Keratinocyte (primary cell): ENCODE results near the gene TMEM138.

ENCODE experiments used
- EZH2 ChIP-seq: IDR thresholded peaks from one replicate; pipeline ENCODE4 v1.6.1; 2012; ENCODE audit warnings: inconsistent platforms, mild to moderate bottlenecking, low read length, moderate library complexity
- TF ChIP-seq, protein P1 (sequence below), 3 experiments: IDR thresholded peaks in 1 of 3; conservative IDR thresholded peaks in 1 of 3; optimal IDR thresholded peaks in 1 of 3; 2 replicates in 2 of 3; 3 replicates in 1 of 3; pipeline versions ENCODE3 to v1.5.1; 2011; ENCODE audit warnings: low read length in 3 of 3, mild to moderate bottlenecking in 3 of 3, moderate library complexity in 2 of 3, control low read depth in 1 of 3, inconsistent platforms in 1 of 3; ENCODE audit not compliant: insufficient read depth in 2 of 3; ENCODE audit errors: extremely low read depth in 1 of 3

DNA sequence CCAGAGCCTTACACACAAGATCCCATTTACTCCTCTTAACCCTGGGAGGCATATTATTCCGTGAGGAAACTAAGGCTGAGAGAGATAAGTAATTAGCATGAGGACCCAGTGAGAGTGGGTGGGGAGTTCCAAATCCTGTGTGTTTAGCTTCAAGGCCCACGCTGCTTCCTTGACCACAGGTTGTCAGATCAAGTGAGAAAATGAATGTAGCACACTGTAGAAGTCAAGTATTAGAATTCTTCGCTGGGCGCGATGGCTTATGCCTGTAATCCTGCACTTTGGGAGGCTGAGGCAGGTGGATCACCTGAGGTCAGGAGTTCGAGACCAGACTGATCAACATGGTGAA, 4.3 kb upstream of the TMEM138 start:
- TF ChIP-seq, protein P1, sequence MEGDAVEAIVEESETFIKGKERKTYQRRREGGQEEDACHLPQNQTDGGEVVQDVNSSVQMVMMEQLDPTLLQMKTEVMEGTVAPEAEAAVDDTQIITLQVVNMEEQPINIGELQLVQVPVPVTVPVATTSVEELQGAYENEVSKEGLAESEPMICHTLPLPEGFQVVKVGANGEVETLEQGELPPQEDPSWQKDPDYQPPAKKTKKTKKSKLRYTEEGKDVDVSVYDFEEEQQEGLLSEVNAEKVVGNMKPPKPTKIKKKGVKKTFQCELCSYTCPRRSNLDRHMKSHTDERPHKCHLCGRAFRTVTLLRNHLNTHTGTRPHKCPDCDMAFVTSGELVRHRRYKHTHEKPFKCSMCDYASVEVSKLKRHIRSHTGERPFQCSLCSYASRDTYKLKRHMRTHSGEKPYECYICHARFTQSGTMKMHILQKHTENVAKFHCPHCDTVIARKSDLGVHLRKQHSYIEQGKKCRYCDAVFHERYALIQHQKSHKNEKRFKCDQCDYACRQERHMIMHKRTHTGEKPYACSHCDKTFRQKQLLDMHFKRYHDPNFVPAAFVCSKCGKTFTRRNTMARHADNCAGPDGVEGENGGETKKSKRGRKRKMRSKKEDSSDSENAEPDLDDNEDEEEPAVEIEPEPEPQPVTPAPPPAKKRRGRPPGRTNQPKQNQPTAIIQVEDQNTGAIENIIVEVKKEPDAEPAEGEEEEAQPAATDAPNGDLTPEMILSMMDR (optimal IDR thresholded peaks at IDR 0.05 in 1 of 3, IDR thresholded peaks at IDR 0.05 in 1 of 3, conservative IDR thresholded peaks at IDR 0.05 in 1 of 3; ENCODE audit: extremely low read depth in 1 of 3, insufficient read depth in 2 of 3, low read length in 3 of 3): no peak
- no peak for TF ChIP-seq EZH2
